ENCODE results near the gene IPMK. TPM values are rescaled to one million over a fixed set of nuclear protein-coding genes. Genes with fewer than 3 reads are reported as not detected.

The IPMK gene
- total RNA-seq, 2 experiments from 2014 or later = 5.6 to 9.5 TPM

GRCh38 chr10:58179238-58179637 lies 88.5 kb downstream of the IPMK start:
- no peak for TF ChIP-seq CTCF (conservative IDR thresholded peaks at IDR 0.05; ENCODE audit: low read length)
- no peak for TF ChIP-seq EZH2phosphoT487 (IDR thresholded peaks at IDR 0.05; ENCODE audit: borderline replicate concordance, low read depth, low read length)
- Histone ChIP-seq H3K9me2 (ENCODE audit: insufficient read depth, low read length) (no peaks in the 10 kb centered on the region), H2AFZ (ENCODE audit: low read length) (no peak overlapping the region), H3K9me3 (ENCODE audit: low read length) (no peaks in the 10 kb centered on the region), H3K4me1 (ENCODE audit: insufficient read depth, low read length, poor library complexity, severe bottlenecking) (no peaks in the 10 kb centered on the region), H3K4me2 (ENCODE audit: low read length) (no peak overlapping the region), H3K27ac (ENCODE audit: low read depth, low read length, poor library complexity, severe bottlenecking) (no peak overlapping the region), H4K20me1 (ENCODE audit: insufficient read depth, low read length) (no peaks in the 10 kb centered on the region), H3K79me2 (ENCODE audit: insufficient read depth, low read depth, low read length) (no peaks in the 10 kb centered on the region), H3K36me3 (ENCODE audit: insufficient read depth, low read length) (no peaks in the 10 kb centered on the region), H3K4me3 (ENCODE audit: low read depth, low read length, poor library complexity, severe bottlenecking) (no peak overlapping the region)
- POLR2A ChIA-PET = interaction anchor here (0.8 to 1.7 kb wide), 5 partner anchors 9 to 114 kb away, joined by 3 to 4 read pairs (median 4); partner anchors contain the start of gene CISD1
- intact Hi-C loops (cut with micrococcal nuclease; ENCODE audit: unreplicated experiment) = loop anchor here (10.0 kb wide), 1 partner anchor 206 kb away; the partner anchor contains the start of gene TFAM
- BruUV-seq (replicated peaks) = no TSS peak
- CTCF ChIA-PET (ENCODE audit: unreplicated experiment) = interaction anchor here (1.5 kb wide), 1 partner anchor 111 kb away, joined by 12 read pairs; no protein-coding TSS in a partner anchor
- no peak for DNase-seq (ENCODE audit: low spot score)

GRCh38 chr10:58178811-58179210 lies 88.9 kb downstream of the IPMK start:
- BruUV-seq (replicated peaks) = no TSS peak
- no peaks in the 10 kb centered on the region for H3K36me3 ChIP-seq (ENCODE audit: insufficient read depth, low read length)
- no peak overlapping the region for H3K4me2 ChIP-seq (ENCODE audit: low read length)
- H3K79me2 ChIP-seq (ENCODE audit: insufficient read depth, low read depth, low read length) = no peaks in the 10 kb centered on the region
- POLR2A ChIA-PET = interaction anchor here (1.2 to 1.7 kb wide), 3 partner anchors 9 to 115 kb away, joined by 3 to 4 read pairs (median 3); partner anchors contain the start of gene CISD1
- no peaks in the 10 kb centered on the region for H4K20me1 ChIP-seq (ENCODE audit: insufficient read depth, low read length)
- TF ChIP-seq CTCF (conservative IDR thresholded peaks at IDR 0.05; ENCODE audit: low read length) (no peak), EZH2phosphoT487 (IDR thresholded peaks at IDR 0.05; ENCODE audit: borderline replicate concordance, low read depth, low read length) (no peak)
- H2AFZ ChIP-seq (ENCODE audit: low read length) = no peak overlapping the region
- CTCF ChIA-PET (ENCODE audit: unreplicated experiment) = interaction anchor here (0.6 to 1.5 kb wide), 3 partner anchors 90 to 112 kb away, joined by 3 to 12 read pairs (median 3); partner anchors contain the start of gene CISD1
- no peak overlapping the region for H3K4me3 ChIP-seq (ENCODE audit: low read depth, low read length, poor library complexity, severe bottlenecking)
- H3K9me3 ChIP-seq (ENCODE audit: low read length) = no peaks in the 10 kb centered on the region
- no peaks in the 10 kb centered on the region for H3K9me2 ChIP-seq (ENCODE audit: insufficient read depth, low read length)
- no peak for DNase-seq (ENCODE audit: low spot score)
- H3K4me1 ChIP-seq (ENCODE audit: insufficient read depth, low read length, poor library complexity, severe bottlenecking) = no peaks in the 10 kb centered on the region
- no peak overlapping the region for H3K27ac ChIP-seq (ENCODE audit: low read depth, low read length, poor library complexity, severe bottlenecking)
- intact Hi-C loops (cut with micrococcal nuclease; ENCODE audit: unreplicated experiment) = loop anchor here (10.0 kb wide), 1 partner anchor 206 kb away; the partner anchor contains the start of gene TFAM

GRCh38 chr10:58177362-58177947 lies 90.2 kb downstream of the IPMK start:
- Histone ChIP-seq H3K79me2 (ENCODE audit: insufficient read depth, low read depth, low read length) (no peaks in the 10 kb centered on the region), H3K4me3 (ENCODE audit: low read depth, low read length, poor library complexity, severe bottlenecking) (no peak overlapping the region), H3K4me2 (ENCODE audit: low read length) (no peak overlapping the region), H3K36me3 (ENCODE audit: insufficient read depth, low read length) (no peaks in the 10 kb centered on the region), H3K4me1 (ENCODE audit: insufficient read depth, low read length, poor library complexity, severe bottlenecking) (no peaks in the 10 kb centered on the region), H2AFZ (ENCODE audit: low read length) (no peak overlapping the region), H3K9me2 (ENCODE audit: insufficient read depth, low read length) (no peaks in the 10 kb centered on the region), H3K27ac (ENCODE audit: low read depth, low read length, poor library complexity, severe bottlenecking) (no peak overlapping the region), H3K9me3 (ENCODE audit: low read length) (no peaks in the 10 kb centered on the region), H4K20me1 (ENCODE audit: insufficient read depth, low read length) (no peaks in the 10 kb centered on the region)
- POLR2A ChIA-PET = interaction anchor here (0.6 kb wide), 1 partner anchor 63 kb away, joined by 4 read pairs; no protein-coding TSS in a partner anchor
- intact Hi-C loops (cut with micrococcal nuclease; ENCODE audit: unreplicated experiment) = loop anchor here (1.0 to 10.0 kb wide), 2 partner anchors 114 to 207 kb away; partner anchors contain the start of gene TFAM
- DNase-seq (ENCODE audit: low spot score) = peak; percentile 35
- TF ChIP-seq CTCF (conservative IDR thresholded peaks at IDR 0.05; ENCODE audit: low read length) = peak; percentile 92
- TF ChIP-seq EZH2phosphoT487 (IDR thresholded peaks at IDR 0.05; ENCODE audit: borderline replicate concordance, low read depth, low read length) = no peak
- CTCF ChIA-PET (ENCODE audit: unreplicated experiment) = interaction anchor here (1.0 kb wide), 1 partner anchor 91 kb away, joined by 3 read pairs; the partner anchor contains the start of gene CISD1
- BruUV-seq (replicated peaks) = no TSS peak
